Astrocyte of the cerebellum (primary cell): ENCODE results near the gene SDHB.

ENCODE experiments used
- DNase-seq: peaks from one replicate; pipeline ENCODE4 v3.0.0-alpha.2; 2011; ENCODE audit warnings: low read depth
- H3K4me3 ChIP-seq: 2 replicates; pipeline ENCODE4 v1.5.1; 2011; ENCODE audit warnings: mild to moderate bottlenecking, low read depth, low read length, moderate library complexity
- in situ Hi-C: cut with HindIII; loops from 2 replicates; pipeline ENCODE4 v1.10.0; 2017; ENCODE audit warnings: low sequenced_read_pairs
- TF ChIP-seq, protein P1 (sequence below): IDR thresholded peaks from 2 replicates; pipeline ENCODE4 v1.5.1; 2012; ENCODE audit warnings: low read length, low read depth, moderate library complexity, mild to moderate bottlenecking; ENCODE audit errors: missing control alignments

SDHB gene

DNA sequence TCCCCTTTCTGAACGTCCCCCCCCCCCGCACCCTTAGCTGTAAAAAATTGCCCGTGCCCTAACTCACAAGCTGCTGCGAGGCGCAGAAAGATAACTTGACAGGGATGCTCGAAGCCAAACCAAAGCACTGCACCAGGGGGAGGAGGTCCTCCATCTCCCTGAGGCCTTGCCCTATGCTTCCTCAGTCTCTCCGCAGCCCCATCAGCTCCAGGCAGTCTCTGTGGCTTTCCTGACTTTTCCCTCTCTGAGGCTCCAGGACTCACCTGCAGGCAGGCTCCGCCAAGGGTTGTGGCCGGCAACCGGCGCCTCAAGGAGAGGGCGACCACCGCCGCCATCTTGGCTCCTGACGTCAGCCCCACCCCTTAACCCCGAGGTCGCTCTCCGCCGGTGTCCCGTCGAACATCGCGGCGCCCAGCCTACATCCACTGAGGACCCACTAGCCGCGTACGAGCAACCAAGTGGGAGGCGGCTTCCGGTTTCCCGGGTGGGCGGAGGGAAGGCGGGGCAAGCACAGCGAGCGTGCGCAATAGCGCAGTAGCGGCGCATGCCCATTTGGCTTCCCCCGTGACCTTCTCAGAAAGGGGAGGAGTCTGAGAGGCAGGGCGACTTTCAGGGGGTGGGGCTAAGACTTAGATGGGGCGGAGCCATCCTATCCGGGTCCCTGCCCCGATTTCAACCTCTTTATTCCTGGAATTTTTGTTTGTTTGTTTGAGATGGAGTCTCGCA lies at the start of gene SDHB:
SDHB (minus strand) TSS at position 348 of the 726 bp plus-strand sequence; CDS start at position 335, 13 bp downstream.
- DNase-seq = peak; percentile 97
- TF ChIP-seq, protein P1, sequence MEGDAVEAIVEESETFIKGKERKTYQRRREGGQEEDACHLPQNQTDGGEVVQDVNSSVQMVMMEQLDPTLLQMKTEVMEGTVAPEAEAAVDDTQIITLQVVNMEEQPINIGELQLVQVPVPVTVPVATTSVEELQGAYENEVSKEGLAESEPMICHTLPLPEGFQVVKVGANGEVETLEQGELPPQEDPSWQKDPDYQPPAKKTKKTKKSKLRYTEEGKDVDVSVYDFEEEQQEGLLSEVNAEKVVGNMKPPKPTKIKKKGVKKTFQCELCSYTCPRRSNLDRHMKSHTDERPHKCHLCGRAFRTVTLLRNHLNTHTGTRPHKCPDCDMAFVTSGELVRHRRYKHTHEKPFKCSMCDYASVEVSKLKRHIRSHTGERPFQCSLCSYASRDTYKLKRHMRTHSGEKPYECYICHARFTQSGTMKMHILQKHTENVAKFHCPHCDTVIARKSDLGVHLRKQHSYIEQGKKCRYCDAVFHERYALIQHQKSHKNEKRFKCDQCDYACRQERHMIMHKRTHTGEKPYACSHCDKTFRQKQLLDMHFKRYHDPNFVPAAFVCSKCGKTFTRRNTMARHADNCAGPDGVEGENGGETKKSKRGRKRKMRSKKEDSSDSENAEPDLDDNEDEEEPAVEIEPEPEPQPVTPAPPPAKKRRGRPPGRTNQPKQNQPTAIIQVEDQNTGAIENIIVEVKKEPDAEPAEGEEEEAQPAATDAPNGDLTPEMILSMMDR = no peak
- in situ Hi-C loops = no loop called here
- H3K4me3 ChIP-seq = peak within 1 kb of the TSS; percentile 96

DNA sequence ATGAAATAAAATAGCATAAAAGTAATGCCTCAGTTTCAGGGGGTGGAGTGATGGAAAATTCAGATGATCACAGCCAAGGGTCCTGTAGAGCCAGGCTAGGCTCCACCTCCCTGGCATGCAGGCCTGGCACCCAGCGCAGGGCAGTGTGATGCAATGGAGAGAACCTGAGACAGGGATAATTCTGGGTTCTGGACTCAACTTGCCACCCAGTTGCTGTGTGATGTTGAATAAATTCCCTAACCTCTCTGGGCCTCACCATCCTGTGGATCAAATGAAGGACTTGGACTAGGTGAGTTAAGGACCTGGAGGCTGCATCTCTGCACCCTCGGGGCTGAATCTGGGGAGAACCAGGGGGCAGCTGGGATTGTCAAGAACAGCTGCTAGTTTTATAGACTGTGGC lies 48.4 kb upstream of the SDHB start:
- no peak for DNase-seq
- TF ChIP-seq, protein P1 = no peak
- no peak overlapping the region for H3K4me3 ChIP-seq
- in situ Hi-C loops = no loop called here

DNA sequence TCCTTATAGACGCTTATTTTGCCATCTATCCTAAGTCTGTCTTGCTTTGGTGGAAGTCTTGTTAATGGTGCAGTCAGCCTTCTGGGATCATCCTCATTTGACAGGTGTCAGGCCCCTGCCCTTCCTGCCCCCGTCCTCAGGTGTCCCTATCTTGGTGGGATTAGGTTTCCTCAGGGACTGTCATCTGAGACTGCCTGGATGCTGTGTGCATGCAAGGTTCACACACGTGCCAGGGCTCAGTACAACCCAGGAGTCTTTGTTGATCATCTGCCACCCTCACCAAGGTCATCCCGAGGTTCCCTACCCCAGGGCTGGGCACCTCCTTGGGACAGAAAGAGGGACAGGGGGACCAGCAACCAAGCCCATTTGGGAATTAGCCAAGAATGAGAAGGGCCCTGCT lies 47.4 kb upstream of the SDHB start:
- no peak overlapping the region for H3K4me3 ChIP-seq
- in situ Hi-C loops = no loop called here
- TF ChIP-seq, protein P1 = no peak
- no peak for DNase-seq

DNA sequence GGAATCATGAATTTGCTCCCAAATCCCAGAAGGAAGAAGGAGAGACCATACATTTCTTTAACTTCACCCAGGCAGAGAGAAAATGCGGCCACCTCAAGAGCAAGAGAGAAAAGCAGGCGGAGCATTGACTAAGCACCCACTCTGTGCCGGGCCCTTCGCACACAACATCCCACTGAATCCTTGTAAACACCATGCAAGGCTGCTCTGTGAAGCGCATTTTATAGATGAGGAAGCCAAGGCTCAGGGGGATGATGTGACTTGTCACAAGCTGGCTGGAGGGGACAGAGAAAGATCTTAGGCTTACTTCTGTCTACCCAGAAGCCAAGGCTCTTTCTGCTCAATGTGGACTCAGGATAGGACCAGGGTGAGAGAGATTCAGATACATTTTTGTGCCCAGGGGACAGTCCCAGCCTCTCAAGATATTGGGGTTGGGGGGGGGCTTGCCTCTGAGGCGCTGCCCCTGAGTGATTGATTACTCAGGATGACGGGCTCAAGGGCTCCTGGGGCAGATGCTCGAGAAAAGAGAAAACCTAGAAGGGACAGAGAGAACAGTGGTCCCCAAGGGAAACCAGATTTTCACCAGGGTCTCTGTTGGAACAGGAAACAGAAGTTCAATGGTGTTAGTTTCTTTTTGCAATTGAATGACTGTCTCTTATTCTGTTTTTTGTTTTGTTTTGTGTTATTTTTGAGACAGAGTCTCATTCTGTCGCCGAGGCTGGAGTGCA lies 45.9 kb upstream of the SDHB start:
- in situ Hi-C loops = no loop called here
- DNase-seq = no peak

DNA sequence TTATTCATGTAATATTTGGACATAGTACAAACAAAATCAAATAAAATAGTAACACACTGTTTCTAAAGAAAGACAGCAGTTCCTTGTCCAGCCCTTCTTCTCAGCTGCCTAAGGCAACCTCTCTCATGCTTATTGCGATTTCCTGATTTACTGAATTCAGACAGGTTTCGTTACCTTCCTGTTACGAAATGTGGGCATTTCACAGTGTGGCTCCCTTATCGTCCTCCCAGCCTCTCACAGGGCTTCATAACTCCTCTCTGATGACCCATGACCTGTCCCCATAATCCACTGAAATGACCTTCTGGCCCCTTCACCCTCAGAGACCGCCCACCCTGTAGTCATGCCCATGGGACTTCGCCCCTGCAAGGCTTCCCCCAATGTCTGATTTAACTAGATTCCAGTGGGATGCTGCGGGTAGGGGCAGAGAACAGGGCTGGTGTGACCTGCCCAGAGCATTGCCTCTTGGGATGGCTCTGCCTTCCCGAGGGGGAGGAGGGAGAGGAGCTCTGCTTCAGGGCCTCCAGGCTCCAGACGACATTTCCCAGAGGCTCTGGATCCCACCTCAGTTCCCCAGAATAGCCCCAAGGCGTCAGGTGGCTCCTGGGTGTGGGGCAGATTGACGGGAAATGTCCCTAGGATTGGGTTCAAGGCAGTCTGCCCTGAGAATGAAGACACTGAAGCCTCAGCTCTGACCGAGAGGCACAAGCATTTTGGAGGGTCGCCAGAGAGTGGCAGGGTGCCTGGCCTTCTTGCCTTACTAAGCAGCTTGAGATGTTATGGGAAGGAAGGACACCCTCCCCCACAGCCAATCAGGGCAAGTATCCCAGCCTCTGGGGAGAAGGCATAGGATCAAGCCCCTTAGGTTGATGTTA lies 44.9 kb upstream of the SDHB start:
- no peak overlapping the region for H3K4me3 ChIP-seq
- TF ChIP-seq, protein P1 = no peak
- no peak for DNase-seq
- in situ Hi-C loops = no loop called here

More for the DNA sequence above, 45.9 kb upstream of the SDHB start:
- TF ChIP-seq, protein P1 = no peak
- no peak overlapping the region for H3K4me3 ChIP-seq

DNA sequence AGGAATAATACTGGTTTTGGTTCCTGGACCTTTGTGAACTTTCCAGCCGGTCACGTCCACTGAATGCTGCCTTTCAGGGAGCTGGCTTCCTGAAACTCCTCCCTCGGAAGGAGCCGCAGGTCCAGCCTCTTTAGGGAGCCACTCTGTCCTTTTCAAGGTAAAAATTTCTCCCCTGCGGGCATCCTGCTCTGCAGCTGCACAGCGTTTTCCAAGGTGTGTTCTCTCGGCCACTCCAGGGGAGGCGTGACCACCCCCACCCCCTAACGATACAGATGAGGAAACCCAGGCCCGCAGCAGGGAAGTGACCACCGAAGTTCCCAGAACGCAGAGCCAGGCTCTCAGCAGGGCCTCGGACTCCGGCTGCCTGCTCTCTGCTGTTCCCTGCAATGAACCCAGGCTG lies 44.0 kb upstream of the SDHB start:
- TF ChIP-seq, protein P1 = no peak
- in situ Hi-C loops = no loop called here
- DNase-seq = no peak
- no peak overlapping the region for H3K4me3 ChIP-seq
